NCI-H2196 (cell line): ENCODE measurements around the gene POU2F1.

Experiments
- DNase-seq: peaks from one replicate; lab custom pipeline; 2025; ENCODE audit not compliant: unreplicated experiment; lab: John Stamatoyannopoulos, UW

POU2F1 gene

DNA sequence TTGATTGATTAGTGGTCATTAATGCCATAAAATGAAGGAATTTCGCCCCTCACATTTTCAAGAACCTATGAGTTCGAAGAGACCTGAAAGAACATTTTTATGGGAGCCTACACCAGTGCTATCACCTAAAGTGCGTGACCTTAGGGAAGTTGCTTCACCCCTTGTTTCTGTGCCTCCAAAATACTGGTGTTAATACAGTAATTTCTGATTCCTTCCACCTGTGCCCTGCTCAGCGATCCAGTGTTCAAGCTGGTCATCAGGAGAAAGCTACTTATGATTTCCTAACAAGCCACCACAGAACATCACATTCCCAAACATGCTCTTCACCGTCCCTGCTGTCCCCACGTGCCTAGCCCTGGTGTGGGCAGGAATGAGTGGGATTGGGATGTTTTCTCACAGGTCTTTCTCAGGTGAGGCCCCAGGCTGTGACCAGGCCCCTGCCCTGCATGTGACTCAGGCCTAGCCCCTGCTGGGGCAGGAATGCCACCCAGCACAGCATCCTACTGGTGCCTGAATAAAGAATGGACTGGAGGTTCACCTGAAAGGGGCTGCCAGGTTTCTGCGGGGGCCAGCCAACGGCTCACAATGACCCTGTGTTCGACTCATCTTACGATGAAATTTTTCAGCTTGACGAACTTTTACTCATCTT lies 237.4 kb downstream of the POU2F1 start:
- no peak for DNase-seq

DNA sequence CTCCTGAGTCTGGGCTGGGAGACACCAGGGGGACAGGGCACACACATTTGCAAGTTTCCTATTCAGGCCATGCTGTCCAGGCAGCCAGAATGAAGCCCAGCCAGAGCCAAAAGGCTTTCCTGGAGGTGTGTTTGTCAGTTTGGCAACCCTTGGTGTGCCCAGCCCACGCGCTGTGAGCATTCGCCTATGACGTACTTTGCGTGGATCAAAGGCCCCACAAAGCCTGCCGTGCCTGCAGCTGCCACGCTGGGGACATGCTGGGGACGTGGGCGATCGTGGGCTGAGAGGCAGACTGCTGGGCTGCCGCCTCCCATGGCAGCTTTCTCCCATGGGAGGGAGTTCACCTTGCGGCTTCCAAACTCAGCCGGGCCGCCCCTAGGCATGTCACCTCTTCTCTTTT lies 240.2 kb downstream of the POU2F1 start:
- no peak for DNase-seq

DNA sequence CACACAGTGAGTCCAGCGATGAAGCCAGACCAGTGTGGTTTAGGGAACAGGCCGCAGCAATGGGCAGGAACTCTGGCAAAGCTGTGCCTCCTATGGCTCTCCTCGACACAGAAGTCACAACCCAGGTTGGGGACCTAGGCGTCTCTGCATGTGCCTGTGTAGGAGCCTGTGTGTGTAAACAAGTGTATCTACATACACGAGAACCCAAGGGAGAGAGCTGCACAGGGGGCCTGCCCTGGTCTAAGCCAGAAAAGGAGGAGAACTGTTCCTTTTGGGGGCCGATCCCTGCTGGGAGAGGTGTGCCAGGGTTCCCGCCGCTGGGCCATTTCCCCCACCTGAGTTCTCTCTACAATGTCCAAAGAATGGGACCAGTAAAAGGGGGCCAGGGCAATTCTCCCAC lies 241.7 kb downstream of the POU2F1 start:
- no peak for DNase-seq

DNA sequence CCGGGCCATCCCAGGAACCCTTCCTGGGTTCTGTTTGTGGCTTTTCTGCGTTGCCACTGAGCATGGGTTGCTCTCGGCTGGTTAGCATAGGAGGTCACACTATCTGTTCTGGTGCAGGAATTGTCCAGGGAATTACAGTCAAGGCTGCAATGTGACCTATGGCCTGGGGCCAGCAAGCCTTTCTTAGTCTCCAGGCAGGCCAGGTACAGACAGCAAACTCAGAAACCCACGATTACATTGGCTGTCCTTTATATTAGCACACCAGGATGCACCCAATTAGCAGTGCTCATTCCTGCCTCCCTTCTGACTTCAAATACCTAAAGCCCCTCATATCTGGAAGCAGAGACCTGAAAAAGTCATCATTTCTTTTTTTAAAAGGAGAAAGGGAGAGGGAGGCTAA lies 242.4 kb downstream of the POU2F1 start:
- DNase-seq = no peak

DNA sequence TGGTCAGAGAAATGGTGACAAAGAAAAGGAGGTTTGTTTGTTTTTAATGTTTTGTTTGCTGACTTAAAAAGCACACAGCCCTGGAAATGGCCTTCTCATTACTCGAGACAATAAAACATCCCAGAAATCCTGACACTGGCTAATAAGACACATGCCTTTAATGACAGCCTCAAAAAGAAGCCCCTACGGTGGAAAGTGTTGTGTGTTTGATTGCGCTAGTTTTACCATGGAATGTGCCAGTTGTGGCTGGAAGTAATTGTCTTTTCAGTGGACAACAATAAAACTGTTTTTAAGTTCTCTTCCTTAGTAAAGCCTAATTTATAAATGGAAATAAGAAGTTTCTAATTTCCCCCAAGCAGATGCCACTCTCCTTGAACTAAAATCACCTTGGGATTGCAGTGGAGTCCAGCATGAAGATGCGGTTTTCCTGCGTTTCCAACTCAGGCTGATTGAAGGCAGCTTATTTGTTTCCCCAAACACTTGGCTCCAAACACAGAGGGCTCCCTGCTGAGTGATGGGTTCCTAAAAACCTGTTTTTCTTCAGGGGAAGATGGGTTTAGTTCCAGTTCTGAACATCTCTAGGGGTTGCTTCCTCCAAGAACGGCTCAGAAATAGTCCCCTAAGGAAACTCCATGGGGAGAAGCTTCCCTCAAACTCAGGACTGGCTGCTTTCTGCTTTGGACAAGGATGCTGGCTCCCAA lies 243.3 kb downstream of the POU2F1 start:
- no peak for DNase-seq

DNA sequence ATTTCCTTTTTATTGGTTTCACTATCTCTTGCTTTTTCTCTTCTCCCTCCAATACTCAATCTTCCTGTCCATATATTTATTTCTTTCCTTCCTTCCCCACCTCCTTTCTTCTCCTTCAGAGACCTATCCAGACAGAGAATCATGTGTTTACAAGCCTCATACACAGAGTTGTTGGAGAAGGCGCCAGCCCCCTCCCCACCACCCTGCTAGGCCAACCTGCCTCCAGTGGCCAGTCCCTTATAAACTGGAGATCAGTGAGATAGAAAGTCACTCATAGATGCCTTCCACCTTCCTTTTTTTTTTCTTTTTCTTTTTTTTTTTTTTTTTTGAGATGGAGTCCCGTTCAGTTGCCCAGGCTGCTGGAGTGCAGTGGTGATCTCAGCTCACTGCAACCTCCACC lies 244.3 kb downstream of the POU2F1 start:
- DNase-seq = no peak

DNA sequence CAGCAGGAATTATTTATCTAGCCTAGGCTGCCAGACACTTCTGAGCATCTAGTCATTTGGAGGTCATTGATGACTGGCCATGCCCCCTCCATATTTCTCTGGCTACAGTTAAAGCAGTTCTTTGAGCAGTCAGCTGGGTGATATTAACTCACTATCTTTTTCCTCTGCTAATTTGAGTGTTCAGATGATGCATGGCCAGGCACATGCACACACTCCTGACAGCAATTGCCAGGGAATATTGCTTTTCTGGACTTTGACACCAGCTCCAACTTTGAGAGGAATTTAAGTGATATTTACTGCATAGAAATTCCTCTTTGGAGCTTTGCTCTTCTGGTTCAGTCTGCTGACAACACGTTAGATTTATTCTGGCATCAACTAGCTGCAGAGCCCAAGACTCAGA lies 245.1 kb downstream of the POU2F1 start:
- no peak for DNase-seq

DNA sequence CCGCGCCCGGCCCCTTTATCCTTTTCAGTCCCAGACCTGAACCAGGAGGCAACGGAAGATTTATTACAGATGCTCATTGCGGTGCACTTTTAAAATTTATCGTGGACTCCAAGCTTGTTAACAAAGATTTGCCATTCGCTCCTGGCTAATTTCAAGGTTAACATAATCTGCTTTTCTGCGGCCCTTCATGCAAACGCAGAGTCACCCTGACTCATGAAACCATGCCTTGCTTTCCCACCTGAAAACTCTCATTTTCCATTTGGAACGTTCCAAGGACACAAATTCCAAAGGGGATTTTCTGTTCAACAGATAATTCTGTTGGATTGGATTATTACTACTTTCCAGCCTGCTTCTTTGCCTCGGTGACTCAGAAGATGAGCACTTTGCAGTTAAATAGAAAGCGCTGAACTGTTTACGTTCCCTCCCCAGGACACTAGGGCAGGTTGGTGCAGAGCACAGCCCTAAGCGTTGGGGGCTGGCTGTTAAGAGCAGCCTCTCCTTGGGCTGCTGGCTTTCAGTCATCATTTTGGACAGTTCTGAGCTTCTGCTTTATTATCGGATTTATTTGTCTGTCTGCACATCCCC lies 246.5 kb downstream of the POU2F1 start:
- no peak for DNase-seq

DNA sequence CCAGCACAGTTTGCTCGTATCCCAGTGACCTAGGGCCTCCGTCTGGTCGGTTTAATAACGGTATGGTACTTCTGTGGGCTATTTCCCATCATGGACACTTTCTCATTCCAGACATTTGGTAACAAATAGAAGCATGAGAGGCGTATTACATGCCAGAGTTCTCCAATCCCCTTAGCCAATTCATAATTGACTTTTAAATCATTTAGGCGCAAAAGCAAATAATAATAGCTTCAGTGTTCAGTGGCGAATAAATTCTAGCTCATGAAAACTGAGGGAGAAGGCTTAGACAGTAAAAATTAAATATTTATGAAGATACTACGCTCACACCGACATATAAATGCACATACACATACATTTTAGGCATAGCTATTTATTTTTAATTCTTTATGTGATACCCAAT lies 247.1 kb downstream of the POU2F1 start:
- DNase-seq = no peak

DNA sequence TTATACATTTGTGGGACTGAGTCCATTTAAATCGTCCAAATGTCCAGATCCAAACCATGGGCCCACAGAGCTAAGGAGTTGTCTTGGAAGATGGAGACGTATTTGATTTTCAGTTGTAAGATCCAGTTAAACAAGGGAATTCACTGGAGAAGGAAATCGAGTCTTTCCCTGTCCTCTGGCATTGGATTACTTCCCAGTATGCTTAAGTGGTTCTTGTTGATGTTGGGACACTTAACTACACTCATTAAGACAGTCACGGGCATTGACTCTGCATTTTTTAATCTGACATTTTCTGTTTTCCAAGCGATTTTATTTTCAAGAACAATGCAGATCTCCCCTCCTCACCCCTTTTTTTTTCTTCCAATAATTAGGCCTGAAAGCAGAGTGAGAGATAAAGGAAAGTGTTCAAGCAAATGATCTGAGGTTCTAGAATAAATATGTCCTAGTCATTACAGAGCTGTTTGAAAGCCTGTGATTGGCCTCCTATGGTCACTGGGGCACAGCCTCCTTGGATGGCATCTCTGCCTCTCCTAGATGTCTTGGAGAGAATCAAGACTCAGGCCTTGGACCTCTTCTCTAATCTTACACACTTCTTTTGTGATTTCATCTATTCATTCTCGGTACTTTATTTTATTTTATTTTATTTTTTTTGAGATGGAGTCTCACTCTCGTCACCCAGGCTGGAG lies 248.7 kb downstream of the POU2F1 start:
- no peak for DNase-seq

DNA sequence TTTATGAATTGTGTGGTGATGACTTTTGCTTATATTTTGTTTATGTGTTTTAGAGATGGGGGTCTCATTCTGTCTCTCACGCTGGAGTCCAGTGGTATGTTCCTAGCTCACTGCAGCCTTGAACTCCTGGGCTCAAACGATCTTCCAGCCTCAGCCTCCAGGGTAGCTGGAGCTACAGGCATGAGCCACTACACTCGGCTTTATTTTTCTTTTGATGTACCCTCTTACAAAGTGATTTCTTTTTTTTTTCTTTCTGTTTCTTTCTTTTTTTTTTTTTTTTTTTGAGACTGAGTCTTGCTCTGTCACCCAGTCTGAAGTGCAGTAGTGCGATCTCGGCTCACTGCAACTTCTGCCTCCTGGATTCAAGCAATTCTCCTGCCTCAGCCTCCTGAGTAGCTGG lies 250.9 kb downstream of the POU2F1 start:
- no peak for DNase-seq

DNA sequence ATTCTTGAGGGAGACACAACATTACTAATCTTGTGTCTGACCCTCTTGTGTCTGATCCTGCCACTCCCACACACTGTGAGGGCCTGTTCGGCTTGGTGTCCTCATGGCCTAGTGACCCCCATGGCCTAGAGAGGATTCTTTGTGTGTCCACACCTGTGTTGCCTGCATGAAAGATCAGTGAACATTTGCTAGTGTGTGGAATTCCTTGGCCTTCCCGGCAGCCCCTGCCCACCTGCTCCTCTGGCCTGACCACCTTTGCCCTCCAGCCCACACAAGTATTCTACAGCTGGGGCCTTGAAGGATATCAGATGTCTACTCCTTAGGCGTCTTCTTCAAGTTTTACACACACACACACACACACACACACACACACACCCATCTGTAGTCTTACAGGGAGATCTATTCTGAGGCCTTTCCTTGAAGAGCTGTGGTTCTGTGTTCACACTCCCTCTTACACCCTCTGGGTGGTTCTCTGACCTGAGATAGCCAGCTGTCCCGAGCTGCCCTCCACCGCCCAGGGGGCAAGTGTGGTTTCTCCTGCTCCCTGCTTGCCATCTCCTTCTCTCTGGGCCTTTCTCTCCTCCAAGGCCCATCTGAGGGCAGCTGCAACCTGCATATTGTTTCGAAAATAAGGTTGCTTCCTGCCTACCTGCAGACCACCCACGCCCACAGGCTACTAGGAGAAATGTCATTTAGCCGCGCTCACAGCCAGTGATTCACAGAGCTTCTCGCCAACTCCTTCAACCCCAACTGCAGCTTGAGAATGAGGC lies 252.3 kb downstream of the POU2F1 start:
- DNase-seq = no peak

DNA sequence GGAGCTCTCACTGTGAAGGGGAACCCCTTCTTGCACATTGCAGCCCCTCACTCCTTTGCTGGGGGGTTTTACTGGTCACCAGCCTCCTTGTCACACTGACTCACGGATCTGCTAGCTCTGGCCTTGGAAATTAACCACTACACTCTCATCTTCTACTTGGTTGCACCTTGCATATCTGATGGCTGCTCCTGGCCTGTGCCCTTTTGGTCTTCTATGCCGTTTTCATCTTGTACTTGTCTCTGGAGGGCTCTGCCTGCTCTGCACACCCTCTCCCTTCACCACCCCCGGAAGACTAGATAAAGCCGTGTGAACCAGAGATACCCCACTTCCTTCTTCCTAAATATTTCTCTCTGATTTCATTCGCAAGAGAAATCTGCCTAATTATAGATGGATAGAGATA lies 253.1 kb downstream of the POU2F1 start:
- no peak for DNase-seq

DNA sequence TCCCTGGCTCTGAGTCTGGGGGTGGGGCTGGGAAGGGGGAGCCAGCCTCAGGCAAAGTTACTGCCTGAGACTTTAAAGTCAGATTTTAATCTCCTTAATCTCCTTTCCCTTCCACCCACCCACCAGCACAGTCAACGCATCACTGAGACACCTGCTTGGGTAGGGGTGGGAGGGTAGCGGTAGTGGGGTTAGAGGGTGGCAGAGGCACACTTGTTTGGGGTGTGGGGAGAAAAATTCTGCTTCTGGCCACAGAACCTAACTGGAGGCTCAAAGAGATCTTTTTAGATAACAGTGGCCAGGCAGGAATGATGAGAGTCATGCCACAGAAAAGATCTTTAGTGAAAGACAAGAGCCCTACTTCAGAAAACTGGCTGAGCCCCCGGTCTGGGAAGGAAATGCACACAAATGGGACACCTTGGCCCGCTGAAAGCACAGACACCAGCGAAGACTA lies 253.5 kb downstream of the POU2F1 start:
- DNase-seq = no peak

DNA sequence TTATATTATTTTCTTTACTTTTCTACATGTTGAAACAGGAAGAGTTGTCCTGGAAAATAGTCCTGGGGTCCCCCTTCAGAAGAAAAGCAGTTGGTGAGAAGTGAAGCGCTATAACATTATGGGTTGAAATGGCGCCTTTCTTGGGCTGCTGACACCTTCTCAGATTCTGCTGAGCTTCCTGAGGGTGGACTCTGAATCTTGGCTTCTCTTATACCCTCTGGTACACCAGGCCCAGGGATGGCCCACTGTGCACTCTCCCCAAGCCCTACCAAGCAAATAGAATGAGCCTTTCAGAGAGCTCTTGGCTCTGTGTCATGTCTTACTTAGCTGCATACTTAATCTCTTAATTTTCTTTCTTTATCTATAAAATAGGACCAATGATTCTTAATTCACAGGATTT lies 255.4 kb downstream of the POU2F1 start:
- no peak for DNase-seq
